Renal cortical epithelial cell (primary cell): ENCODE measurements around the gene RIPPLY1. TPM values are rescaled to one million over a fixed set of nuclear protein-coding genes. Genes with fewer than 3 reads are reported as not detected.

Experiments used
- DNase-seq: peaks from one replicate; pipeline ENCODE4 v3.0.0-alpha.2; 2011; ENCODE audit warnings: low read depth
- total RNA-seq: library from RNA; depleted of rRNA; stranded (reverse); fragments of >200 nt; gene quantifications from 2 replicates; pipeline ENCODE4 v1.2.3, GENCODE V29; 2014

RIPPLY1 gene, protein sequence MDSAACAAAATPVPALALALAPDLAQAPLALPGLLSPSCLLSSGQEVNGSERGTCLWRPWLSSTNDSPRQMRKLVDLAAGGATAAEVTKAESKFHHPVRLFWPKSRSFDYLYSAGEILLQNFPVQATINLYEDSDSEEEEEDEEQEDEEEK
- not detected in 2 replicates for total RNA-seq

DNA sequence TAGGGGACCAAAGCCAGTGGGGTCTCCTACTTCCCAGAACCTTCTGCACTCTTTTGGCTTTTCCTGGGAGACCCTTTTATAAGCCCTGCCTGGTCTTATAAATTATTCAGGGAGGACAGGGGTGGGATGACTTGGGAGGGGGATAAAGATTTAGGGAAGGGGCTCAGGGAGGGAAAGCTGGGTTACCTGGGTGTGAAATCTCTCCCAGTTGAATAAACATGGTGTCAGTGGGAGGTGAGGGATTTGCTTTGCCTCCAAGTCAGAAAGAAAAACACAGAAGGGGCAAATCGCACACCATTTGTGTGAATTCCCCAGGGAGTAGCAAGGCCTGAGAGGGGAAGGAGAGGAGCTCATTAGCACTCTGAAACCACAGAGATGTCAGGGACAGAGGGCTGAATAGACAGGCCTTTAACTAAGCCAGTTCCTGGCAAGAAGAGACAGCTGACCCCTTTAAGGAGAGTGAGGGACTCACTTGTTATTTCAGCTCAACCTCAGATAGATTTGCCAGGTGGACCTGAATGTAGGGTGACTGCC, at the start of gene RIPPLY1:
Gene RIPPLY1, minus strand, starts transcription at position 51 of the 534 bp plus-strand sequence. CDS start 54 bp downstream, outside the sequence.
- DNase-seq, result no peak

DNA sequence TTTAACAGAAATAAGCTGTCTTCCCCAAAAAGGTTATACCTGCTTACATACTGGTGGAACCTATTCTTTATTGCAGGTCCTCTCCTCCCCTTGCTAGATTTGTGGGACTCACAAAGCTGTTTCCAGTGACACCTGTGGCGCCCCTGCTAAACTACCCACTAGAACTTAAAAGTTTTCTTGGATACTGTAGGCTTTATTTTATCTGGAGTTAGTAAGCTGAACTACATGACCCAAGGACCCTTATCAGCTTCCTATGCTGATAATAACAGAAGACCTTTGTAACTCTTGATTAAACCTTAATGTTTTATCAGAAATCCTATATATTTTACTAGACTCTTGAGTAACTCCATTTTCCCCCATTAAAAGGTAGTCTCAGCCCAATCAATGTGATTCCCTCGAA, 49.4 kb upstream of the RIPPLY1 start:
- no peak for DNase-seq

DNA sequence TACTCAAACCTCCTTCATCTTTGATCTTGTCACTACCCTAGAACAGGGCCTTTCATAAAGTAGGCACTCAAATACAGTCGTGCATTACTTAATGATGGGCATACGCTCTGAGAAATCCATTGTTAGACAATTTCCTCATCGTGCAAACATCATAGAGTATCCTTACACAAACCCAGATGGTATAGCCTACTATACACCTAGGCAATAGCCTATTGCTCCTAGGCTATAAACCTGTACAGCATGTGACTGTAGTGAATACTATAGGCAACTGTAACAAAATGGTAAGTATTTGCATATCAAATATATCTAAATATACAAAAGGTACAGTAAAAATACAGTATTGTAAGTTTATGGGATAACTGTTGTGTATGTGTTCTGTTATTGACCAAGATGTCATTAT, 48.9 kb upstream of the RIPPLY1 start:
- no peak for DNase-seq

DNA sequence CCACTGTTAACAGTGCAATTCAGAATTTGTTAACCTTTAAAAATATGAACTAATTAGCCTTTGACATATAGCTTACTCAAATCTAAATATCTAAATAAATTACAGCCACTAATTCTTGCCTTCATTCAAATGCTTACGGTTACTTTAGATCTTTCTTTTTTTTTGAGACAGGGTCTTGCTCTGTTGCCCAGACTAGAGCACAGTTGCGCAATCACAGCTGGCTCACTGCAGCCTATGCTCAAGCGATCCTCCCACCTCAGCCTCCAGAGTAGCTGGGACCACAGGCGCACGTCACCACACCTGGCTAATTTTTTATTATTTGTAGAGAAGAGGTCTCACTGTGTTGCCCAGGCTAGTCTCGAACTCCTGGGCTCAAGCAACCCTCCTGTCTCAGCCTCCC, 48.1 kb upstream of the RIPPLY1 start:
- no peak for DNase-seq

DNA sequence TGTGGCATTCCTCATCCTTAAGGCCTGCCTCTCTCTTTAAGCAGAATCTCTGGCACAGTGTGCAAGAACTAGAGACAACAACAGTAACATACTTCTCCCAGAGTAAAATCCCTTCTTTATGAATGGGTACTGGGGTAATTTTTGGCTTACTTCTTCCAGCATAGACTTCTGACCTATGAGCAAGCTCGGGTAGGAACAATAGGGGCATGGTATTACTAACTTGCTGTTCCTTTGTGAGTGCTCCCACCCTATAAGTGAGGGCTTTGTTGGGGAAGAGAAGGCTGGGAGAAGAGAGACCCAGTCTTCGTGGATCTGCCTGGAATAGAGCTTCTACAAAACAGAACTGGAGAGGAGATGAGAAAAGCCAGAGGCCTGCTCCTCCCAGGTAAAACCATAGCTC, 47.2 kb upstream of the RIPPLY1 start:
- no peak for DNase-seq

DNA sequence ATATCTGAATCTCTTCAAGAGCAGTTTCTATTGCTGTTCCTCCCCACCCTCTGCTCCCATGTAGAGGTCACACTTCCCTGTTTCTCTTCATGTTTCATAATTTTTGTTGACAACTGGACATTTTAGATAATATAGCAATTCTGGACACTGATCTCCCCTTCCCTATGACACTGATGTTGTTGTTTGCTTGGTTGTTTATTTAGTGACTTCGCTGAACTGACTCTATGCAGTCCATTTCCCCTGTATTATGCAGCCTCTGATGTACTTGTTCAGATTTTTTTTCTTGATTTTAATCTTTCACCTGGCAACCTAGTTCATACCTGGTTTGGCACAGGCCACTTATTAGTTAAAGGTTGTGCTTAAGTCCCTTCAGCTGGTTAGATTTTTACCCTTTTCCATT, 46.2 kb upstream of the RIPPLY1 start:
- no peak for DNase-seq

DNA sequence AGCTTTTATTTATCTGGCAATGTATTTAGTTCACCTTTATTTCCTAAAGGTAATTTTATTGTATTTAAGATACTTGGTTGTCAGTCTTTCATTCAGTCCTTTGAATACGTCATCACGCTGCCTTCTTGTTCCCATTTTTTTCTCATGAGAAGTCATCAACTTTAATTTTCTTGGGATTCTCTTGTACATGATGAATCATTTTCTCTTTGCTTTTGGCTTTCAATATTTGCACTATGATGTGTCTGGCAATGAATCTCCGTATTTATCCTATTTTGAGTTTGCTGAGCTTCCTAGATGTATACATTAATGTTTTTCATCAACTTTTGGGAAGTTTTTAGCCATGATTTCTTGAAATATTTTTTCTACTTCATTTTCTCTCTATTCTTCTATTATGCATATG, 45.5 kb upstream of the RIPPLY1 start:
- DNase-seq, result no peak

DNA sequence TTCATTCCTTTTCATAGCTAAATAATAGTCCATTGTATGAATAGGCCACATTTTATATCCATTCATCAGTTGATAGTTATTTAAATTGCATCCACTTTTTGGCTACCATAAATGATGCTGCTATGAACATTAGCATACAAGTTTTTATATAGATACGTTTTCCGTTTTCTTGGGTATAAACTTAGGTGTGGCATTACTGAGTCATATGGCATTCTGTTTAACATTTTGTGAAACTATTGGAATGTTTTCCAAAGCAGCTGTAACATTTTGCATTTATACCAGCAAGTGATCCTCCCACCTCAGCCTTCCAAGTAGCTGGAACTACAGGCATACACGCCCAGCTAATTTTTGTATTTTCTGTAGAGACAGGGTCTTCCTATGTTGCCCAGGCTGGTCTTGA, 43.3 kb upstream of the RIPPLY1 start:
- no peak for DNase-seq

DNA sequence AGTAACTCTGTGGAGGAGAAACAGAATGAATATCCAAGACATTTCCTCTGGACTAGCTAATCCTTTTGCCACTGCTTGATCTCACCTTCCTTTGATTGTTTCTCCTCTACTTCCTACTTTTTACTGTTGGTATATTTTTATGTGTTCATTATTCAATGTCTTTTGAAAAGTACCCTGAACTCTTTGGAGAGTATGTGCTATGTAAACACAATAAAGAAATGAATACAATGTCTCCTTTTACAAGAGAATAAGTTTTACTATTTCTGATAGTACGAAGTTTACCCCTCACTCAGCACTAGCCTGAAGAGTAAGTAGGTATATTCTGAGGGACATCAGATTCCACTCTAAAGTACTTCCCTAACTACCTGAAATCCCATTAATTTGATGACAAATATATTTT, 36.9 kb upstream of the RIPPLY1 start:
- no peak for DNase-seq

DNA sequence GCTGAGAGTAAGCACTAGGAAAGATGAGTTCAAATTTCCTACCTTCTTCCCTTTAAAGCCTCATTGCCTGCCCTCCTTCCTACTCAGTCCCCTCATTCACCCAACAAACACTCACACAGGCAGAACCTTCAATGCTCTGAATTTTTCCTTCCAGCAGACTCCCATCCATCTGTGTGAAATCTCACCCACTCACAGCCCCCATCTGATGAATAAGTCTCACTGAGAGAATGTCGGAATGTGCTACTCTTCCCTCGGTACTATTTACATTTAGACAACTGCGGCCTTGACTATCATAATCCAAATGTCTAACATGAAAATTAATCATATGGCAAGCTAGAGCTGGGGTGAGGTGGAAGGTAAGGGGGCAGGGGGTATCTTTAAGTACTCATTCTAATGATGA, 36.4 kb upstream of the RIPPLY1 start:
- no peak for DNase-seq

DNA sequence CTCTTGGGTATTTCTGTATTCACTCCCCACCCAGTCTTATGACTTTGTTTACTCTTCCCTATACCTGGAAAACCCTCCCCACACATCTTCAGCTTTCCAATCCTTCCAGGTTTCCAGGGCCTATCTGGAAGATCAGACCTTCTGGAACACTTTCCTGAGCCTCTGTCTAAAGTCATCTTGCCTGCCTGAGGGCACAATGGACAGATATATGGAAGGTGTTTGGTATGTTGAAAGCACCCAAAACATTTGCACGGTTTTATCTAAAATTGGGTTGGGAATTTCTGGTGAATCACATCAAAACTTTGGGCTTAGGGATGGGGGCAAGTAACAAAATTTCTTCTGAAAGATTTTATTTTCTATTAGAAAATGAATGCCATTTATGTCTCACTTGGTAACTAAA, 33.1 kb upstream of the RIPPLY1 start:
- DNase-seq, result no peak

DNA sequence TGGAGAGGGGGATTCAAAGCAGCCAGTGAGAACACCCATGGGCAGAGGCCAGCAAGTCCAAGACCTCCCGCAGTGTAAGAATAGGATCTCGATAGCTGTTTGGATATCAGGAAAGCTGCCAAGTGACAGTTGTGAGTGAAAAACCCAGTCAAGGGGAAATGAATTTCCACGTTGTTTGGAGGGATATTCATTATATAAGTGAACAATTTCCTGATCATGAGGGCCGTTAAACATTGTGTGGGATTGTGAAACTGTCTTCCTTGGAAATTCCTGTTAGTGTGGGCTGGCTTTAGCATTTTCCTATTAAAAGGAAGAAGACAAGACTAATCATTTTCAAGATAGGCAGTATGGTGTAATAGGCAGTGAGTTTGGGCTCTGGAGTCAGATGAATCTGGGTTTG, 32.0 kb upstream of the RIPPLY1 start:
- DNase-seq, result peak; percentile 95

DNA sequence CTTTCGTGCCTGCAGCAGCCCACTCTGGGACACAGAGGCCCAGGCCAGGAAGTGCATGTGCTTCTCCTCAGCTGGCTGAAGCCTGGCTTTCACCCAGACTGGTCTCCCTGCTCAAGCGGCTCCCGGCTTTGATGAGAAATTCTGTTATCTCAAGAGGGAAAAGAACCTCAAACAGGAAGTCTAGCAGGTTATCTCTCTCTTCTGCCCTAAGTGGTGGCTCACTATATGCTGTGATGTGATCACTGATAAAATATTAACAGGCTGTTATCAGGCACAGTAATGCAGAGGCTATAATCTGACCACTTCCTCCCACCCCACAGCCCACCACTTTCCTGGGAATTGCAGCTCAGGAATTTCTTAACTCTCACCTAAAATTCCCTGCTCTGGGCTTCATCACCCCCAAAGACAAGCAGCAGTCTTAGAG, 30.4 kb upstream of the RIPPLY1 start:
- DNase-seq, result peak; percentile 59

DNA sequence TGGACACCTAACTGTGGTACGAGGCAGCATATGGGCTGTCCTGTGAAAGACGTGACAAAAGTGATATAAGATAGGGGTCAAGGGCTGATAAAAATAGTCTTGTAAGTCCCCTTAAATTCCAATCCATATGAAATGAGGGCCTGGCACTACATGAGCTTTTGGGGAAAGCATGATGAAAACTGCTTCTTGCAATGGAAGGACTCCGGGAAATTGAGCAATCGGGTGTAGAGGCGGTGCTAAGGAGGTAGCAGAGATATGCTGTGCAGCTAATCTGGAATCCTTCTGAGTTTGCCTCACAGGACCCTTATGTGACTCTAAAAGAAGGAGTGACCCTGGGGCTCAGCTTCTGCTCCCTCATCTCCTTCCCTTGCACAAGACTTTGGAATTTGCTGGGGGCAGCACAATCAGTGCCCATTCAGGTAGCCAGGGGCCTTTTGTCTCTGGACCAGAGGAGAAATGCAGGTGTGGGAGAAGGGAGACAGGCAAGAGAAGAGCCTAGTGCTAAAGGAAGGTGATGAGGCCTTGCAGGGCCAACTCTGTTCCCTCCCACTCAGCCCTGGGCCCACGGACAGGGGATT, 29.9 kb upstream of the RIPPLY1 start:
- peak; percentile 49 for DNase-seq

DNA sequence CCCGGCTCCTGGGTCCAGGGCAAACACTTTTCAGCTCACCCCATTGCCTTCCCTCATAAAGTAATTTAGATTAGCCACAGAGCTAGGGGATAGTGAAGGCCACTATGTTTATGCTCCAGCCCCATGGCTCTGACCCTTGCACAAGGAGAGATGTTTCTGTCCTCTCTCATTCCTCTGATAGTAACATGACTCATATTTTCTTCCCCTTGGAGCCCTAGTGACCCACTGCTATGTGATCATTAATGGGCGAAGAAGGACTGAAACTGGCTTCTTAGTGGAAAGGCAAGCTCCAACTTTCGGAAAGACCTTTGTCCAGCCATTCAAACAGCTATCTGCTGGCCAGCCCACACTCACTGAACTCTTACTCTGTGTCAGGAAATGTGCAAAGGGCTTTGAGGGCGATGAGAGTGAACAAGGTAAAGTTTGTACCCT, 29.4 kb upstream of the RIPPLY1 start:
- DNase-seq, result peak; percentile 74

DNA sequence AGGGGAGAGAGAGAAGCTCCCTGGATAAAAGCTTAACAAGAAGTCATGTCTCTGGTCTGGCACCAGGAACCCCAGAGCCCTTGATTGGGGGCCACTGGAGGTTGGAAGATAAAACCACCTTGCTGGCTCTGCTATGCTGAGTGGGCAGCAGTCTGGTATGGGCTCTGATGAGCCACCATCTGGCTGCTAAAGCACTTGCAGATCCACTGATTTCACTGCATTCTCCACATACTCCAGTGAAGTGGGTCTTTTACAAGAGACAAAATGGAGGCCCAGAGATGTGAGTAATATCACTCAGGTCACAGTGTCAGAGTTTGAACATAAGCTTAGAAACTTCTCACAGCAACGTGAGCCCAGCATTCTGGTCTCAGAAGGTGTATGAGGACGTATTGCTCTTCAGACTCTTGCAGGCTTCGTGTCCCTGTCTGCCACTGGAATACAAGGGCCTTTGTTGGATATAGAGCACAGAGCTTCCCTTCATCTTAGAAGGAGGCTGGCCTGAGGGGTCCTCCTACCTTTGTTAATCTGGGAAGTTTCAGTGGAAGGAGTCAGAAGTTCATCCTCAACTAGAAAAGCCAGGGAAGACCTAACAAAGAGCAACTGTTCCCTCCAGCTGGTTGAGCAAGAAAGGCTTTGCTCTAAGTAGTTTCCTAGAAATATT, 28.8 kb upstream of the RIPPLY1 start:
- DNase-seq, result no peak

DNA sequence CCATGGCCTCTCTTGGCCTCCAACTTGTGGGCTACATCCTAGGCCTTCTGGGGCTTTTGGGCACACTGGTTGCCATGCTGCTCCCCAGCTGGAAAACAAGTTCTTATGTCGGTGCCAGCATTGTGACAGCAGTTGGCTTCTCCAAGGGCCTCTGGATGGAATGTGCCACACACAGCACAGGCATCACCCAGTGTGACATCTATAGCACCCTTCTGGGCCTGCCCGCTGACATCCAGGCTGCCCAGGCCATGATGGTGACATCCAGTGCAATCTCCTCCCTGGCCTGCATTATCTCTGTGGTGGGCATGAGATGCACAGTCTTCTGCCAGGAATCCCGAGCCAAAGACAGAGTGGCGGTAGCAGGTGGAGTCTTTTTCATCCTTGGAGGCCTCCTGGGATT, 25.1 kb upstream of the RIPPLY1 start:
- DNase-seq, result no peak

DNA sequence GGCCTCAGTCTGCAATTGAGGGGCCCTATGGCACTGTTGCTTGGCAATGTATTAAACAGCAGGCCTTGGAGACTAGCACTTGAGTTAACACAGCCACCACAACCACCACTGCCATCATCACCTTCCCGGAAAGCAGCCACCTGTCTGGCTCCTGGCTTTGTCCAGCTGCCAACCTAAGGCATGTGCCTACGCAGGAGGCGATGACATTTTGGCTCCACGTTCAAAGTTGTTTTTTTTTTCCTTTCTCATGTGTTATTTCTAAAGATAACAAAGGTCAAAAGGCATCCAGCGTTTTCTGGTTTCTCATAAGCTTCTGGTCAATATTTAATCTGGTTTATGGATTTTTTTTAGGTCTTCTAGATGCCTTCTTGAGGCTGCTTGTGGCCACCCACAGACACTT, 24.6 kb upstream of the RIPPLY1 start:
- no peak for DNase-seq

DNA sequence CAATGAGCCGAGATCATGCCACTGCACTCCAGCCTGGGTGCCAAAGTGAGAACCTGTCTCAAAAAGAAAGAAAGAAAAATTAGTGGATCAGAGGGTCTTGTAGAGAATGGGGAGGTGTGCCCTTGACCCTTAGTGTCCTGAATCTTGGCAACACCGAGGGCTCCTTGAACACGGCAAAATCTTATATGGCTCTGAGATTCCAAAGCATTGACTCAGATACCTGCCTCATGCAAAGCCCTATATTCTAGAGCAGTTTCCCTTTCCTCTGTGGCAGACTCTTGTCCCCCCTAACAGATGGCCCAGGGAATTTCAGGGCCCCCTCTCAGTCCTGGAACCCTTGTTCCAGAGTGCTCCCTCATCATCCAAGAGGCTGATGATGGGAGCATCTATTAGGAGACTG, 23.9 kb upstream of the RIPPLY1 start:
- no peak for DNase-seq

DNA sequence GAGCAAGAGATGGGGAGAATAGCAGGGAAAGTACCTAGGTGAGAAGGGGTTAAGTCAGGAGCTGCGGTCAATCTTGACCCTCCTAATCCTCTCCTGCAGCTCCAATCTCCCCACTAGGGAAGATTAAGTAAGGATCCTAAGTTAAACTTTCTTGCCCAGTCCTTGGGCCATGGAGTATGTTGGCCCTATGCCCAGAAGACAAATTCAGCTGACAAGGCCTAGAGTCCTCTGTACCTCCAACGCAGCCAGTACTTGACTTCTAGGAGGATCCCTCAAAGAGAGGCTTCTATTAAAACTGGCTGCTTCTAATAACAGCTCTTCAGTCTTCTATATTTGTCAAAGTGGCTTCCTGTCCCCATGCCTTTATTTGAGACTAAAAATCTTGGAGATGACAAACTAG, 18.5 kb upstream of the RIPPLY1 start:
- DNase-seq, result no peak

DNA sequence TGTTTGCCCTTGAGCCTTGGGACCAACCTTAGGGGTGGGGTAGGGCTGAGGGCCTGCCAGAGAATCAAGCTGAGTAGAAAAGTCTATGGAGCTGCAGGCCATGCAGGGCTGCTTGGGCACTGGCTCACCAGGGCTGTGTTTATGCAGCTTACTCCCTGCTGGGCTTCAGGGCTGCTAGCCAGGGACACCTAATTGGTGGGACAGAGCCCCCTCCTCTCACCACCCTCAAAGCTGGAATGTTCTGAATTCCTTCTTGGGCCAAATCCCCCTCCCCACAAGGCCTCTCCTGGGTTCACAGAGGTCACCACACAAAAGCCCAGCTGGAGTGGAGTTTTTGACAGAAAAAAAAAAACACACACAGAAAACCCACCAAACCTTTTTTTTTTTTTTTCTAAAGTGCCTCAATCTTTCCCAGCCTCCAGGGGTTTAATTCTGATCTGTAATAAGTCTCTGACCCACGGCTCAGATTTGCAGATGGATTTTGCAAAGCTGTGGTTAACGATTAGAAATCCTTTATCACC, 16.9 kb upstream of the RIPPLY1 start, which contains the start of gene CLDN2:
Gene CLDN2, plus strand, starts transcription at position 471 of the 521 bp plus-strand sequence. CDS start 7,827 bp downstream, outside the sequence.
- DNase-seq, result no peak

DNA sequence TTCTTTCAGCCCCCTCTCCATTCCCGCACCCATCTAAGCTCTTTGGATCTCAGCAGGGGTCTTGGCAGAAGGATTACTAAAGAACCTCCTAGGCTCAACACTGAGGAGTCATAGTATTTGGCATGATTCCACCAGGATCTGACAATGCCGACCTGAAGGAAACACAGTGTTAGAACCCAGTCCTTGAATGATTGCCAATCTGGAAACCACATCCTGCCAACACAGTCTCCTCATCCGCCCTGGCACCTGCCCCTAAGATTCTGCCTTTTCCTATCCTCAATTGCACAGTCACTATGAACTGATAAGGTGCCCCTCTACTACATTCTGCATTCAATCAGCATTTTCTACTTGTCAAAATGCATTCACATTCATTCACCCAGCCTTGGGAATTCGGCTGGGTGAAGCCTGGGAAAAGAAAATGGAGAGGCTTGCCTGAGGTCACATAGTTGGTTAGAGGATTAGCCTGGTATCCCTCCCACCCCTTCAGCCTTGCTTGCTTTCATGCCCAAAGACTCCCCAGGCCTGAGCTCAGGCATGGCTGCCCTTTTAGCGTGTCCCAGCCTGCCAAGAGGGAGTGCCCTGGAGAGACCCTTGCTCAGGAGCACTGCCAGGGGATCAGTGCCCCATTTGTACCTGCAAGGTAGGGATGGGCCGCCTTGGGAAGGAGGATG, 14.8 kb upstream of the RIPPLY1 start:
- DNase-seq, result peak; percentile 95
